ENCODE measurements around the gene SLC22A14.
"Not testable (repeated sequence)": the region's sequence is repeated elsewhere in the genome, so short reads cannot be mapped to it uniquely, and the experiment has no call there.

Gene SLC22A14

GRCh38 chr3:38274864-38275649 is 7.0 kb upstream of the SLC22A14 start:
- no peak for DNase-seq

- no peak for DNase-seq
Measured at GRCh38 chr3:38275658-38276057, 6.4 kb upstream of the SLC22A14 start.

- no peak for DNase-seq
Measured at GRCh38 chr3:38276081-38276916, 5.8 kb upstream of the SLC22A14 start.

- no peak for DNase-seq
Measured at GRCh38 chr3:38276917-38277630, 5.0 kb upstream of the SLC22A14 start.

- no peak for DNase-seq
Measured at GRCh38 chr3:38278841-38279240, 3.3 kb upstream of the SLC22A14 start.

- no peak for DNase-seq
Measured at GRCh38 chr3:38283810-38284755, 2.0 kb downstream of the SLC22A14 start.

- DNase-seq = no peak
Measured at GRCh38 chr3:38284756-38285150, 2.7 kb downstream of the SLC22A14 start.

GRCh38 chr3:38289286-38290217 is 7.5 kb downstream of the SLC22A14 start:
- DNase-seq = not testable (repeated sequence)

- not testable (repeated sequence) for DNase-seq
Measured at GRCh38 chr3:38297053-38297452, 15.0 kb downstream of the SLC22A14 start.

- no peak for DNase-seq
Measured at GRCh38 chr3:38297537-38297936, 15.4 kb downstream of the SLC22A14 start.

- no peak for DNase-seq
Measured at GRCh38 chr3:38297947-38298711, 16.0 kb downstream of the SLC22A14 start.

- DNase-seq = no peak
Measured at GRCh38 chr3:38306941-38307340, 24.8 kb downstream of the SLC22A14 start.

- DNase-seq = no peak
Measured at GRCh38 chr3:38307599-38307998, 25.5 kb downstream of the SLC22A14 start.

- DNase-seq = no peak
Measured at GRCh38 chr3:38308456-38308855, 26.4 kb downstream of the SLC22A14 start.

GRCh38 chr3:38311476-38311875 is 29.4 kb downstream of the SLC22A14 start:
- no peak for DNase-seq

GRCh38 chr3:38311941-38312340 is 29.8 kb downstream of the SLC22A14 start:
- DNase-seq = no peak

- DNase-seq = no peak
Measured at GRCh38 chr3:38312356-38312755, 30.3 kb downstream of the SLC22A14 start.

- DNase-seq = no peak
Measured at GRCh38 chr3:38313263-38313662, 31.2 kb downstream of the SLC22A14 start.

- DNase-seq = no peak
Measured at GRCh38 chr3:38313695-38314094, 31.6 kb downstream of the SLC22A14 start.

- DNase-seq = no peak
Measured at GRCh38 chr3:38314112-38314763, 32.1 kb downstream of the SLC22A14 start.
